GM23338 (cell line): Measurements from ENCODE around the gene DRC7. TPM values are rescaled to one million over a fixed set of nuclear protein-coding genes. Genes with fewer than 3 reads are reported as not detected.

Experiments used
- ATAC-seq: fragments of 200-7000 bp; cut with Tn5 transposase; 3 replicates; pipeline ENCODE4 v1.9.1; 2020
- DNase-seq: peaks from one replicate; pipeline ENCODE4 v3.0.0-alpha.2; 2015; ENCODE audit warnings: low spot score
- H2AFZ ChIP-seq: fragments of 200-600 bp; sonication (generic); 2 replicates; pipeline ENCODE4 v1.8.0; 2016; ENCODE audit warnings: antibody characterized with exemption, mild to moderate bottlenecking, moderate library complexity
- H3F3A ChIP-seq: fragments of 200-600 bp; sonication (generic); replicated peaks from 2 replicates; pipeline ENCODE4 v1.8.0; 2017; ENCODE audit warnings: antibody characterized with exemption, mixed run types, low read depth
- H3K27ac ChIP-seq: fragments of 200-600 bp; sonication (generic); 2 replicates; pipeline ENCODE4 v1.6.1; 2016; ENCODE audit warnings: low read depth
- H3K27me3 ChIP-seq: fragments of 200-600 bp; sonication (generic); 2 replicates; pipeline ENCODE4 v1.8.0; 2016; ENCODE audit warnings: mild to moderate bottlenecking, mixed run types, moderate library complexity; ENCODE audit not compliant: insufficient read depth
- H3K36me3 ChIP-seq: fragments of 200-600 bp; sonication (generic); 2 replicates; pipeline ENCODE4 v1.8.0; 2016; ENCODE audit warnings: mild to moderate bottlenecking; ENCODE audit not compliant: insufficient read depth
- H3K4me1 ChIP-seq: fragments of 200-600 bp; sonication (generic); 2 replicates; pipeline ENCODE4 v1.8.0; 2016; ENCODE audit warnings: mild to moderate bottlenecking, moderate library complexity; ENCODE audit not compliant: insufficient read depth
- H3K4me2 ChIP-seq: fragments of 200-600 bp; sonication (generic); 2 replicates; pipeline ENCODE4 v1.7.1; 2017; ENCODE audit warnings: mixed run types
- H3K4me3 ChIP-seq: fragments of 200-600 bp; sonication (generic); 2 replicates; pipeline ENCODE4 v1.6.1; 2016; ENCODE audit warnings: mixed run types
- H3K79me2 ChIP-seq: fragments of 200-600 bp; sonication (generic); replicated peaks from 2 replicates; pipeline ENCODE4 v1.8.0; 2017; ENCODE audit warnings: mild to moderate bottlenecking; ENCODE audit not compliant: insufficient read depth
- H3K9me2 ChIP-seq: fragments of 200-600 bp; sonication (generic); 2 replicates; pipeline ENCODE4 v1.8.0; 2017; ENCODE audit not compliant: insufficient read depth
- H4K20me1 ChIP-seq: fragments of 200-600 bp; sonication (generic); replicated peaks from 2 replicates; pipeline ENCODE4 v1.8.0; 2017; ENCODE audit warnings: mild to moderate bottlenecking; ENCODE audit not compliant: insufficient read depth
- H3K27ac Mint-ChIP-seq: 2 replicates; pipeline ENCODE4 v1.8.0; 2020; ENCODE audit warnings: inconsistent platforms, mild to moderate bottlenecking, moderate library complexity, mixed read lengths
- H3K27me3 Mint-ChIP-seq: 3 replicates; pipeline ENCODE4 v1.8.0; 2022; ENCODE audit warnings: low read depth, mild to moderate bottlenecking, moderate library complexity, mixed read lengths, inconsistent platforms; ENCODE audit not compliant: insufficient read depth, poor library complexity
- H3K36me3 Mint-ChIP-seq: 3 replicates; pipeline ENCODE4 v1.8.0; 2021; ENCODE audit warnings: low read depth, mild to moderate bottlenecking, inconsistent platforms, moderate library complexity, mixed read lengths
- H3K4me1 Mint-ChIP-seq: 3 replicates; pipeline ENCODE4 v1.8.0; 2020; ENCODE audit warnings: mild to moderate bottlenecking, inconsistent platforms, mixed read lengths
- H3K4me3 Mint-ChIP-seq: 3 replicates; pipeline ENCODE4 v1.8.0; 2021; ENCODE audit warnings: moderate library complexity, mild to moderate bottlenecking, inconsistent platforms, mixed read lengths
- H3K9me3 Mint-ChIP-seq: 3 replicates; pipeline ENCODE4 v1.8.0; 2020; ENCODE audit warnings: moderate library complexity, mild to moderate bottlenecking, inconsistent platforms, mixed read lengths
- EZH2phosphoT487 ChIP-seq: fragments of 200-600 bp; sonication (generic); IDR thresholded peaks from one replicate; pipeline ENCODE4 v1.8.1; 2018; ENCODE audit warnings: antibody characterized with exemption; ENCODE audit not compliant: unreplicated experiment
- NANOG ChIP-seq: IDR thresholded peaks from 2 replicates; pipeline ENCODE4 v1.6.1; 2016; ENCODE audit warnings: antibody characterized with exemption, borderline replicate concordance
- REST ChIP-seq: IDR thresholded peaks from one replicate; pipeline ENCODE4 v1.6.1; 2018; ENCODE audit warnings: antibody characterized with exemption; ENCODE audit not compliant: unreplicated experiment
- ZNF114 ChIP-seq: fragments of 250-450 bp; sonication (Bioruptor Pico); IDR thresholded peaks from 2 replicates; pipeline ENCODE4 v1.5.0; 2020; ENCODE audit warnings: mild to moderate bottlenecking, moderate library complexity
- ZNF462 ChIP-seq: fragments of 250-450 bp; sonication (Bioruptor Pico); IDR thresholded peaks from 2 replicates; pipeline ENCODE4 v1.5.0; 2020; ENCODE audit warnings: mild to moderate bottlenecking, moderate library complexity
- polyA plus RNA-seq: library from polyadenylated mRNA; unstranded; fragments of >200 nt; fragmentation: Nextera tagmentation; extraction: Ambion mirVana; gene quantifications from 2 replicates; pipeline ENCODE4 v1.2.1, GENCODE V29; 2016
- total RNA-seq: library from RNA; depleted of rRNA; stranded (reverse); fragments of >200 nt; shearing (Covaris generic); gene quantifications from 2 replicates; pipeline ENCODE4 v1.2.3, GENCODE V29; 2014

DRC7 gene
- total and polyA plus RNA-seq, 2 experiments from 2014 or later, result not detected

- TF ChIP-seq ZNF462 (CRISPR knock-in tag), result no peak
Observed at GRCh38 chr16:57732714-57733113, 38.1 kb downstream of the DRC7 start (continued).

- Histone ChIP-seq H3K4me2 (peak overlapping the region; percentile 80), H3K4me3 (peak overlapping the region; percentile 56), H3K36me3 (no peaks in the 10 kb centered on the region), H3K27ac (peak overlapping the region; percentile 64; the same call in 1 of the 2 replicates), H3K4me1 (peaks cover 8% of the 10 kb centered on the region; the same call in 1 of the 2 replicates), H2AFZ (no peak overlapping the region), H3K79me2 (peaks cover 7% of the 10 kb centered on the region), H3K9me2 (no peaks in the 10 kb centered on the region), H4K20me1 (no peaks in the 10 kb centered on the region), H3F3A (no peaks in the 10 kb centered on the region), H3K27me3 (no peaks in the 10 kb centered on the region)
- no peak for ATAC-seq
- Mint-ChIP-seq H3K9me3 (no peaks in the 10 kb centered on the region; the same call in 2 of the 3 replicates), H3K27me3 (peaks cover 9% of the 10 kb centered on the region), H3K36me3 (peaks cover 18% of the 10 kb centered on the region), H3K4me3 (peak overlapping the region; percentile 99), H3K4me1 (peaks cover 11% of the 10 kb centered on the region), H3K27ac (peak overlapping the region; percentile 100)
- DNase-seq, result no peak
- TF ChIP-seq ZNF114 (CRISPR knock-in tag) (no peak), REST (no peak), EZH2phosphoT487 (no peak), NANOG (no peak), ZNF462 (CRISPR knock-in tag) (no peak)
Observed at GRCh38 chr16:57734308-57734924, 39.8 kb downstream of the DRC7 start.
